ENCODE measurements around the gene DPM2.

- TF ChIP-seq POLR2A (IDR thresholded peaks at IDR 0.05; ENCODE audit: low read length), result no peak
- no peak for TF ChIP-seq GATA1 (IDR thresholded peaks at IDR 0.05; ENCODE audit: low read depth, low read length)
These were observed 7.0 kb upstream of the DPM2 start for GRCh38 chr9:127944586-127945218.
